ENCODE results near the gene LRCH4. TPM values are rescaled to one million over a fixed set of nuclear protein-coding genes. Genes with fewer than 3 reads are reported as not detected.

LRCH4 gene
- total and polyA plus RNA-seq, 2 of the 8 experiments (the other 6 are each of a cell fraction or from before 2014, with no cell fraction given), result 15.5 to 36.6 TPM

GRCh38 chr7:100598425-100598824 lies 12.5 kb upstream of the LRCH4 start:
- H2AFZ ChIP-seq (ENCODE audit: low read length), result no peak overlapping the region

More at GRCh38 chr7:100598425-100598824, 12.5 kb upstream of the LRCH4 start:
- H3K27ac ChIP-seq (ENCODE audit: low read depth, low read length), result no peak overlapping the region
- no peak overlapping the region for H2BK15ac ChIP-seq (ENCODE audit: low read length)
- H3K18ac ChIP-seq (ENCODE audit: extremely low read depth, low read length), result no peak overlapping the region
- H3K23ac ChIP-seq (ENCODE audit: insufficient read length), result no peak overlapping the region
- H3K9ac ChIP-seq (replicated peaks in 1 of 4; ENCODE audit: extremely low read depth in 1 of 4, low read depth in 3 of 4, low read length in 3 of 4), result no peak overlapping the region
- H3K14ac ChIP-seq (ENCODE audit: insufficient read length), result no peak overlapping the region
- peaks cover 0 to 6% of the 10 kb centered on the region in 2 experiments; a peak in 1 of 4 replicates for H3K79me2 ChIP-seq (ENCODE audit: control insufficient read depth in 1 of 2, insufficient read depth in 2 of 2, low read length in 2 of 2)
- H3K4me1 ChIP-seq (replicated peaks in 1 of 4; ENCODE audit: control insufficient read depth in 3 of 4, insufficient read depth in 4 of 4, low read length in 3 of 4), result peaks cover 0 to 20% (median 15%) of the 10 kb centered on the region in 4 experiments; a peak in 6 of 7 replicates
- H2BK120ac ChIP-seq (replicated peaks; ENCODE audit: low read depth, low read length), result no peak overlapping the region
- no peak overlapping the region for H2AK5ac ChIP-seq (ENCODE audit: low read depth, low read length)
- 0 out of 2 replicates have a peak, but pooled peaks cover 4% of the 10 kb centered on the region for H3K79me1 ChIP-seq (ENCODE audit: low read depth, low read length)
- H3K4me2 ChIP-seq (ENCODE audit: insufficient read depth in 1 of 2, low read depth in 2 of 2, low read length in 2 of 2), result no peak overlapping the region
- H2BK12ac ChIP-seq (ENCODE audit: low read depth, low read length), result no peak overlapping the region
- POLR2A ChIA-PET (ENCODE audit: partially characterized antibody), result interaction anchor here (0.6 to 6.6 kb wide), 4 partner anchors 11 to 1083 kb away, joined by 3 to 67 read pairs (median 3); partner anchors contain the start of genes FBXO24 and LRCH4
- H4K5ac ChIP-seq (ENCODE audit: insufficient read length, low read depth, low read length), result no peak overlapping the region
- no peak overlapping the region for H3K4ac ChIP-seq (replicated peaks; ENCODE audit: insufficient read length, low read depth, low read length)
- H3K23me2 ChIP-seq (ENCODE audit: low read depth, low read length), result peaks cover 7% of the 10 kb centered on the region
- CTCF ChIA-PET (ENCODE audit: partially characterized antibody), result interaction anchor here (0.5 to 1.8 kb wide), 9 partner anchors 12 to 41 kb away, joined by 3 to 5 read pairs (median 3); partner anchors contain the start of genes FBXO24 and MOSPD3
- H4K20me1 ChIP-seq (replicated peaks in 1 of 2; ENCODE audit: control insufficient read depth in 1 of 2, insufficient read depth in 2 of 2, low read length in 2 of 2), result peaks cover 0 to 5% of the 10 kb centered on the region in 2 experiments
- H2BK20ac ChIP-seq (ENCODE audit: low read length), result no peak overlapping the region
- H2BK5ac ChIP-seq (ENCODE audit: low read depth, low read length), result no peak overlapping the region
- WGBS, 2 experiments (ENCODE audit: extremely low coverage in 1 of 2, insufficient coverage in 1 of 2, insufficient read length in 1 of 2, insufficient replicate concordance in 2 of 2, low coverage in 1 of 2, low lambda C conversion rate in 2 of 2, missing lambda C conversion rate in 1 of 2), result 94% methylated on average over 4 of the region's 4 CpGs; no CpG with 5 or more reads in 1 of the 2 experiments
- no peak overlapping the region for H4K91ac ChIP-seq (replicated peaks; ENCODE audit: insufficient read length, low read length)
- no peak overlapping the region for H4K8ac ChIP-seq (ENCODE audit: extremely low read depth, insufficient read depth, low read length)
- DNase-seq (ENCODE audit: low read depth in 1 of 2, low spot score in 2 of 2) (no peak), FAIRE-seq (no peak)
- no peaks in the 10 kb centered on the region; a peak in 2 of 7 replicates for H3K27me3 ChIP-seq (replicated peaks in 1 of 4; ENCODE audit: control insufficient read depth in 3 of 4, extremely low read depth in 1 of 4, insufficient read depth in 3 of 4, low read length in 3 of 4)
- H3K56ac ChIP-seq (replicated peaks; ENCODE audit: insufficient read length, low read depth, low read length), result no peak overlapping the region
- no peak for TF ChIP-seq ASH2L (IDR thresholded peaks at IDR 0.05; ENCODE audit: low read length)
- TF ChIP-seq MAFK (IDR thresholded peaks at IDR 0.05; ENCODE audit: low read depth, low read length), result no peak
- TF ChIP-seq GABPA (IDR thresholded peaks at IDR 0.05; ENCODE audit: borderline replicate concordance, insufficient read depth, low read length), result no peak
- no peak for TF ChIP-seq POLR2A (IDR thresholded peaks at IDR 0.05; ENCODE audit: control extremely low read depth in 1 of 2, low read depth in 2 of 2, low read length in 2 of 2)
- no peak for TF ChIP-seq SAP30 (IDR thresholded peaks at IDR 0.05; ENCODE audit: insufficient read depth, insufficient replicate concordance, low read length)
- no peak for TF ChIP-seq ZNF274 (IDR thresholded peaks at IDR 0.05; ENCODE audit: borderline replicate concordance, extremely low read depth, low read length)
- TF ChIP-seq, protein P1, sequence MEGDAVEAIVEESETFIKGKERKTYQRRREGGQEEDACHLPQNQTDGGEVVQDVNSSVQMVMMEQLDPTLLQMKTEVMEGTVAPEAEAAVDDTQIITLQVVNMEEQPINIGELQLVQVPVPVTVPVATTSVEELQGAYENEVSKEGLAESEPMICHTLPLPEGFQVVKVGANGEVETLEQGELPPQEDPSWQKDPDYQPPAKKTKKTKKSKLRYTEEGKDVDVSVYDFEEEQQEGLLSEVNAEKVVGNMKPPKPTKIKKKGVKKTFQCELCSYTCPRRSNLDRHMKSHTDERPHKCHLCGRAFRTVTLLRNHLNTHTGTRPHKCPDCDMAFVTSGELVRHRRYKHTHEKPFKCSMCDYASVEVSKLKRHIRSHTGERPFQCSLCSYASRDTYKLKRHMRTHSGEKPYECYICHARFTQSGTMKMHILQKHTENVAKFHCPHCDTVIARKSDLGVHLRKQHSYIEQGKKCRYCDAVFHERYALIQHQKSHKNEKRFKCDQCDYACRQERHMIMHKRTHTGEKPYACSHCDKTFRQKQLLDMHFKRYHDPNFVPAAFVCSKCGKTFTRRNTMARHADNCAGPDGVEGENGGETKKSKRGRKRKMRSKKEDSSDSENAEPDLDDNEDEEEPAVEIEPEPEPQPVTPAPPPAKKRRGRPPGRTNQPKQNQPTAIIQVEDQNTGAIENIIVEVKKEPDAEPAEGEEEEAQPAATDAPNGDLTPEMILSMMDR (IDR thresholded peaks at IDR 0.05; ENCODE audit: control extremely low read depth in 1 of 3, insufficient read depth in 1 of 3, low read depth in 1 of 3, low read length in 3 of 3), result no peak
- no peak for TF ChIP-seq FOSL1 (IDR thresholded peaks at IDR 0.05; ENCODE audit: insufficient read depth, low read depth, low read length)
- no peak for TF ChIP-seq CHD2 (IDR thresholded peaks at IDR 0.05; ENCODE audit: low read length)
- no peak overlapping the region for H3K4me3 ChIP-seq (ENCODE audit: extremely low read depth in 1 of 4, insufficient read depth in 2 of 4, low read depth in 3 of 4, low read length in 4 of 4)
- H3K9me3 ChIP-seq (ENCODE audit: insufficient read depth in 2 of 2, low read depth in 1 of 2, low read length in 1 of 2), result no peaks in the 10 kb centered on the region
- H3K36me3 ChIP-seq (ENCODE audit: control insufficient read depth in 2 of 4, insufficient read depth in 4 of 4, low read length in 3 of 4), result peaks cover 0 to 6% (median 3%) of the 10 kb centered on the region in 4 experiments; a peak in 4 of 8 replicates

Data from H1 (cell line).